Activated CD8-positive, alpha-beta memory T cell treated with anti-CD3 and anti-CD28 coated beads, Interleukin-2, amount 50 U/mL, for 24 hours (primary cell): ENCODE measurements around the gene FPGS.
"Not testable (repeated sequence)": the region's sequence is repeated elsewhere in the genome, so short reads cannot be mapped to it uniquely, and the experiment has no call there.

Experiments used
- DNase-seq: peaks from one replicate; pipeline ENCODE4 v3.0.0-alpha.2; 2020; ENCODE audit errors: extremely low read depth

The FPGS gene

DNA sequence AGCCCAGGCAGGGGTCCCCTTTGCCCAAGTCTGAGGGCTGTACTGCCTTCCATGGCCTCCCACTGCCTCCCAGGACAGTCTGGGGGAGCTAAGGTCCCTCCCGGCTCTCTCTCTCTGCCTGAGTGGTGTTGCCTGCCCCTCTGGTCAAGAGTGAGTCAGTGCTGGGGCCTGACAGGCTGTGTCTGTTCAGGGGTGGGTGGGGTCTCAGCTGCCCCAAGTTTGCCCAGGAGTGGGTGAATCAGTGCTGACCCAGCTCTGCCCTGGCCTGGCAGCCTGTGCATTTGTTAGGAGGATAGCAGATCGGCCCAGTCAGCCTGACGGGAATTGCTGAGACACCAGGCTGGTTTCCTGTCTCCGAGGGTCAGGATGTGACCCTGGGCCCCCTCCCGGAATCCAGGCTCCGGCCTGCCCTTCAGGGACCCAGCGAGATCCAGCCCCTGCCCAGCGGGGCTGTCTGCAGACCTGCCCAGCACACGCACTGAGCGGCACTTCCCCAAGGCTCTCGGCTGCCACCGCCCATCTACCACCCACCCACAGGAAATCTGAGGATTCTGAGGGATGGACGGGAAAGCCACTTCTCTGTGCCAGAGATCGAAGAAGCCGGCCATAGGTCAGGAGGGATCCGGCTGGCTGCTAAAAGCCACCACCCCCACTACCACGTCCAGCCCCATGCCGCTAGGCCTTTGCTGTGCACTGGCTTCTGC is 35.8 kb downstream of the FPGS start:
- no peak for DNase-seq

DNA sequence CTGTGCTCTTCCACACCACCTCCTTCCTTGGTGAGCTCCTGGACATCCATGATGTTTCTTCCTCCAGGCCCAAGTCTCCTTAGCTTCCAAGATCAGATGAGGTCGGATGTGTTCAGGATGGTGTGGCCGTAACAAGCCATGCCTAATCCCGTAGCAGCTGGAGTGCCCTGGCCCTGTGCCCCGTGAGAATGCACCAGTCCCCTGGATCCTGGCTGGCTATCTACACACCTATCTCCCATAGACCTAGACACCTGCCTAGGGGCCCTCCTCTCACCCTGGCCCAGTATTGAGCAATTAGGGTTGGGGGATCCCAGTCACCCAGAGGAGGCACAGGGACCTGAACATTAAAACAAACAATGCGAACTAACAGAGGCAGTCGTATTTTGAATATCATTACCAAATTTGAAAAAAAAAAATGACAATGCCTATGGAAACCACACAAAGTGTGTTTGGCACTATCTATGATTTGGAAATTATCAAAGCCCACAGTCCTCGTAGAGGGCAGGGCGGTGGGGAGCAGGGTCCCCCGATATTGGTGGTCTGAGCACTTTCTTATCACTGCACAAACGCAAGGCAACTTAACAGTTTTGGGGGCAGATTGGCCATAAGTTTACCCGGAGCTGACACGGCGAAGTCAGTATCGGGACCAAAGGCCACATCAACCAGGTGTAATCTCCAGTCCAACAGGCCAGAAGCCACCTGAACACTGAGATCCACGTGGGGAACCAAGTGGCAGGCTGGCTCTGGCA is 38.6 kb downstream of the FPGS start:
- DNase-seq, result no peak

DNA sequence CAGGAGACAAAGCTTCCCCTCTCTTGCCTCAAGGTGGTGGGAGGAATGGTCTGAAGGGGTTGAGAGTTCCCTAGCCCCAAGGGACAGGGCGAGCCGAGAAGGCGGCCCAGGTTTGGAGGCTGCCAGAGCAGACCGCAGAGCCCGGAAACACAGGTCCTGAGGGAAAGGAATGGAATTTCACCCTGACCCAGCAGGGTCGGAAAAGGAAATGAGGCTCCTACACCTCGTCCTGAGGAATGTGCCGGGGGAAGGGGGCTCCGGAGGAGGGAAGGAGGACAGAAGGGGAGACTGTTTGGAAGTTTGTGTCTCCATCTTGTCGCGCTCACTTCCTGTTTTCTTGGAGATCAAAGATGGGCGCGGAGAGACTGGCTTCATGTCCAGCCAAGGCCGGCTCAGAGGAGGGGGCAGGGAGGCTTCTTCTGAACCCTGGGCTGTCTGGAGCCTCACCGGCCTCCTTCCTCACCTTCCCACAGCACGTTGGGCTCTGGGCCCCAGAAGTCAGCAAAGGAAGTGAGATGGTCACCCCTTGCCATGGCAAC is 42.2 kb downstream of the FPGS start:
- DNase-seq, result no peak

DNA sequence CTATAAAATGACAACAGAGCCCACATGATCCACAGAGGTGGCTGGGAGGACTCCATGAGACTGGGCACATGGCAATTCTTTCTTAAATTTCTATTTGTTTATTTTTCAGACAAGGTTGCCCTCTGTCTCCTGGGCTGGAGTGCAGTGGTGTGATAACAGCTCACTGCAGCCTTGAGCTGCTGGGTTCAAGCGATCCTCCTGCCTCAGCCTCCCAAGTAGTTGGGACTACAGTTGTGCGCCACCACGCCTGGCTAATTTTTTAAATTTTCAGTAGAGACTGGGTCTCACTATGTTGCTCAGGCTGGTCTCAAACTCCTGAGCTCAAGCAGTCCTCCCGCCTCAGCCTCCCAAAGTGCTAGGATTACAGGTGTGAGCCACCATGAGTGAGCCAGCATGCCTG is 42.9 kb downstream of the FPGS start:
- not testable (repeated sequence) for DNase-seq

DNA sequence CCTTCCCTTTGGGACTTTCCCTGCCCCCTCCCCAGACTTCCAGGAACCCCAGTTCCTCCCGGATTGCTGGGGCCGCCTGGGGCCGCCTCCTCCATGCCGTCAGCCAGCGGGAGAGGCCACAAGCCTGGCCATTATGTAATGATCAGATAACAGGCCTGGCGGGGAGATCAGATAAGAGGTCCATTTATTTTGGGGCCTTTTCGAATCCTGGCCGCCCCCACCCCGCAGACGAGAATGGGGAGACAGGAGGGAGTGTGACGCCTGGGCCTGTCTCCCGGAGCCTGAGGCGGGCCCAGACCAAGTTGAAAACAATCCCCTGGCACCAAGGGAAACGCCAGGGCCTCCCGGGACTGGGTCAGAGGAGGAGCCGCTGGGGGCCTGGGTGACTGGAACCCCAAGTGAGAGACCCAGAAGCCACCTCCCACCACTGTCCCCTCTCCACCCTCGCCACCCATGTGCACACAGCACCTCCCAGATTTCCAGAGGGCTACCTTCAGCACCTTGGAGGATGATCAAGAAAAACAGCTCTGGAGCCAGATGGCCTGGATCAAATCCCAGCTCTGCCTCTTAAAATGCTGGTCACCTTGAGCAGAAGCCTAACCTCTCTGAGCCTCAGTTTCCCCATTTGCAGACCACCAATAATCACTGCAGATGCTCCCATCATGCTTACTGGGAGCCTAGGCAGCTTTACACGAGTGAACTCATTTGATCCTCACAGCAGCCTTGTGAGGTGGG is 43.9 kb downstream of the FPGS start:
- no peak for DNase-seq

DNA sequence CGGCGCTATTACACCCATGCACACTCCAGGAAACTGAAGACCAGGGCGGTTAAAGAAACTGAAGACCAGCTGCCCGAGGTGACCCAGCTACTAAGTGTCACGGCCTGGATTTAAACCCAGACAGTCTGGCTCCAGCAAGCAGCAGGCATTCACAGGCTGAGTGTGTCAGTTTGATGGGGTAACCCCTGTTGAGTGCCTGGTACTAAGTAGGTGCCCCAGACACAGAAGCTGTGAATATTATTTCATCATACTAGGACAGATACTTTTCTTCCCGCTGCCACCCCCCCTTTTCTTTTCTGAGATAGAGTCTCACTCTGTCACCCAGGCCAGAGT is 44.5 kb downstream of the FPGS start:
- DNase-seq, result no peak

DNA sequence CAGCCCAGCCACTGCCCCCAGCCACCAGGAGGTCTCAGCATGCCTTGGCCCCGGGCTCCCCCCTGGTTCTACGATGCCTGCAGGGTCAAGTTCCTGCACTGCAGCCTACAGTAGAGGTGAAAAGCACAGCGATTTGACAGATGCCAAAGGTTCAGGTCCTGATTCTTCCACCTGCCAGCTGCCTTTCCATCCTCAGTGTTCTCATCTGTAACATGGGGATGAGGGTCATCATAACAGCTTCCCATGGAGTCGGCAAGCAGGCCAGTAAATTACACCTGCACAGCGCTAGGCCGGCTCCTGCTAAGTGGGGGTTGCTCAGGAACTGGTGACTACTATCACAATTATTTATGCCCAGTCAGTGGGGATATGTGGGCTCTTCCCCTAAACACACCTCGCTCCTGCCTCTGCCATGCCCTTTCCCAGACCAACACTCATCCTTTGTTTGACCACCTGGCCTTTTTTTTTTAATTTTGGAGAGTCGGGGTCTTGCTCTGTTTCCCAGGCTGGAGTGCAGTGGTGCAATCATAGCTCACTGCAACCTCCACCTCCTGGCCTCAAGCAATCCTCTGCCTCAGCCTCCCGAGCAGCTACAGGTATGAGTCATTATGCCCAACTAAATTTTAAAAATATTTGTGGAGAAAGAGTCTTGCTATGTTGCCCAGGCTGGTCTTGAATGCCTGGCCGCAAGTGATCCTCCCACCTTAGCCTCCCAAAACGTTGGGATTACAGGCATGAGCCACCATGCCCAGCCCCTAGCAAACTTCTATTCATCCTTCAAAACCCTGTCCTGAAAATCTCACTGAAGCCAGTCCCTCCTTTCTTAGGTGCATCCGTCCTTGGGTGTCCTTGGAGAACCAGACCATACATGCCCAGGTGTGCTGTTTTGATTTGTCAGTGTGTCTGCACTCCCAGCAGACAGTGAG is 45.4 kb downstream of the FPGS start:
- DNase-seq, result no peak

DNA sequence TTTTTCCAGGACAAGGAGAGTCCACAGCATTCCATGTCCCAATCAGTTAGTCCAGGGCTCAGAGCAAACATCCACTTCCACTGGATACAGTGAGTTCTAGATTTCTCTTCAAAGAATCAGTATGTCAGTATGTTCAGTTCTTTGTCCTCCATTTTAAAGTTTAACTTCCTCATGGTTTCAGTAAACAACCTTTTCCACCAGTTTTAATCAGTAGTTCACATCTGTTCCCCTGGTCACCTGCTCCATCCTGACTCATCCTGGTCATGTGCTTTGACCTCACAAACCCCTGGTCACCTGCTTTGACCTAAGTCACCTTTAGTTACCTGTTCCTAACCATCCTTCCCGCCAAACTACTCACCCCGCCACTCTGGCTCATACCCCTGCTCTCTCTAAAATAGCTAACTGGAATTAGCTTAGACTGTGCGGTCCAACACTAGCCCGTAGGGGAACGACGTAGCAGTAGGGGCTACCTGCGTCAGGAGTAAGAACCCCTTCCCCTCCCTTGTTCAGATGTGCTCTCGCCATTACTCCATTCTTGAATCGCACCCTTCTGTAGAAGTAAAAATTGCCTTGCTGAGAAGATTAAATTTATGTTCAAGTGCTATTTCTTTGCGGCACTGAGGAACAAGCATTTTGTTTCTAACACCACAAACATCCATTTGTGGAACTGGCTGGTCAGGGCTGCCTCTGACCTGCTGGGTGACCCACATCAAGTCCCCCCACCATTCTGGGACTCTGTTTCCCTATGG is 46.2 kb downstream of the FPGS start:
- DNase-seq, result no peak

DNA sequence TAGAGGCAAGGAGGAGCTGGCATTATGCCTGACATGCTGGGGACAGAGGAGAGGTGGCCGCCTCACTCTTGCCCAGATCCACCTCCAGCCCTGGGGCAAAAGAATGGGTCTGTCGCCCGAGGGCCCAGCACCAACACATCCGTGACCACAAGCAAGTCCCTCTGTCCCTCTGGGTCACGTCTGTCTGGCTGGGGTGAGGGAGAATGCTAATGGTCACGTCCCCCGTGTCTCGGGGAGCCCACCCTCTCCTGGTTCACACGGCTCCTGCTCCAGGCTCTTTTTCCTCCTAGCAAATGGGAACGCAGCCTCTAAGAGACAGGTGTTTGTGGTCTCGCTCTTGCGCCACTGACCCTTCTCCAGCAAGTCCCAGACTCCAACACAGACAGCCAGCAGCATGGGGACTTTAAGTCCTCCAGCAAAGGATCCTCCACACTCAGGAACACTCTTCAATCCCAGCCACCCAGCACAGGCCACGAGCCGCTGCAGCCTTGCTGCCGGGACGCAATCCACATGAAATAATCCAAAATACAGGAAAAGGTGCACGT is 47.7 kb downstream of the FPGS start:
- no peak for DNase-seq

DNA sequence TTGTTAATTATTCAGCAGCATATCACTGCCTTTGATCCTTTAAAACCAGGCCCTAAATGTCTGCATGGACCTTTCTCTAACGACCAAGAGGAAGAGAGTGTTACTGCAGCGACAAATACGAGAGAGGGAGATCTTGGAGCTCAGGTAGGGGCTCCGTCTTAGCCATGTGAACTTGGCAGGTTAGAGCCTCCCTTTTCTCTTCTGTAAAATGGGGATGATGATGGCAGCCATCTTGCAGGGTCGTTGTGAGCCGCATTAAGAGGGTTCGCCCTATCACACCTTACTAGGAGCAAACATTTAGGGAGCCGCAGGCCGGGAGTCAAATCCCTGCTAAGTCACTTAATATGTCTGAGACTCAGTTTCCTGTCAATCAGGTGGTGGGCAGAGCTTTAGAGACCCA is 50.1 kb downstream of the FPGS start:
- no peak for DNase-seq

DNA sequence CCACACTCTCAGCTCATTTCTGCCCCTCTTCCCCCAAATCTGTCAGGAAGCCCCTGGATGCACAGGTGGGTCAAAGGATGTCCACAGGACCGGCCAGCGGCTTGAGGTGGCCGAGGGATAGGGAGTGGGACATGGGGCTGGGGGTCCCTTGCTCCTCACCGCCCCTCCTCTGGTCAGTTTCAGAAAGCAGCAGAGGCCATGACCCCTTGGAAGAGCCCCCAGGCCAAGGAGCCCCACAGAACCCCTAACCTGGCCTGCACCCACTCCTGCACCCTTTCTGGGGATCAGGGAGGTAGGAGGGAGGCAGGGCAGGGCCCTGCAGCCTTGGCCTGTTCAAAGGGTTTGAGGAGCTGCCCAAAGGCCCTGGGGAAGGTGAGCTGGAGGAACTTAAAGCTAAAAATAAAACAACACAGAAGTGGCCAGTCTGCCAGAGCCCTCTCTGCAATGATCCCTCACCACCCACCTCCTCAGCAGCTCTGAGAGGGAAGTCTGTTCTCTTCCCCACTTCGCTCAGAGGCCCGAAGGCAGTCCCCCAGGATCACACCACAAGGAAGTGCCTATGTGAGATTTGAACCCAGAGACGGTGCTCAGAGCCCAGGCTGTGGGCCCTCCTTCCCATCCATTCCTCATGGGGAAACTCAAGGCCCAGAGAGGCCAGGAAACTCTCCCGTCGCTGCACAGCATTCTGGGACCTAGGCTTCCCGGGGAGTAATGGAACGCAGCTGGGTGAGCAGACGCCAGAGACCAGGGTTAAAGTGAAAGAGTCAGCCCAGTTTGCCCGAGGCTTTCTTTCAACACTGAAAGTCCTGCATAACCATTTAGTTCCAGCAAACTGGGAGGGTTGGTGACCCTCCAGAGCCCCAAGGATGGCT is 50.9 kb downstream of the FPGS start:
- no peak for DNase-seq

DNA sequence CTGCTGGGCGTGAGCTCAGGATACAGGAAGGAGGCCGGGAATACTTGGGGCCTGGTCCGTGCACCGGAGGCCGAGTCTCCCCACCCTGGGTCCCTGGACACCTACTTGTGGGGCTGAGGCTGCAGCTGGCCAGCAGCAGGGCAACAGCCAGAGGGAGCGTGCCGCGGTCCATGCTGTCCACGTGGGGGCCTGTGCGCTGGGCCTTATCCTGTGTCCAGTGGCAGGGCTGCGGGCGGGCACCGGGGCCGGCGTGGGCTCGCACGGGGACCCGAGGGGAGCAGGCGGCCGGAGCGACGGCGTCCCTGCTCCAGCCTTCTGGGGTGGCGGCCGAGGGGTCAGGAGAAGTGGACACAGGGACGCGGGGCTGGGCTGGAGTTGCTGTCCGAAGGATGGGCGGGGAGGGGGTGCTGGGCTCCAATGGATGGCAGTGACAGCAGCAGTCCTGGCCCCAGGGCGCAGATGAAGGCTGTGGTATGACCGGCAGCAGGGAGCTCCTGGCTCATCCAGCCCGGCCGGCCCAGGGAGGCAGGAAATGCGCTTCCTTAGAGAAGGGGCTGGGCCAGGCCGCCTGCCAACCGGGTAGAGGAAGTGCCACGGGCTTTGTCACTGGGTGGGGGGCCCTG is 51.6 kb downstream of the FPGS start, which contains the start of gene ENG:
Gene ENG (minus strand): TSS at position 475 of the 623 bp plus-strand sequence. CDS start 303 bp downstream, at position 172.
- DNase-seq, result no peak

DNA sequence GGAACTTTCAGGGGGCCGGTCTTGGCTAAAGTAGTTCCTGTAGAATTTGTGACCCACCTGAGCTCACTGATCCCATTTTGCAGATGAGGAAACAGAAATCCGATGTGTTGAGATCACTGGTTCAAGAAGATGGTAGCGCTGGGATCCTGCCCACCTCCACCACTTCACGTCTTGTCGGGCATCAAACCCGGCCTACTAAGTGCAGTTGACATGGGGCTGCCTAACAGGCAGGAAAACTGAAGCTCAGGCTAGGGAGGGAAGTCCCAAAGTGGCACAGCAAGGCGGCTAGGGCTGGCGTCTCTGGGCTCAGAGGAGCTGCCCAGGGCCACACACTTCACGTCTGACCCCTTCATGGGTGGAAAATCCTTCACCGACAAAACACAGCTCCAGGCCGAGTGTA is 52.3 kb downstream of the FPGS start:
- DNase-seq, result no peak

DNA sequence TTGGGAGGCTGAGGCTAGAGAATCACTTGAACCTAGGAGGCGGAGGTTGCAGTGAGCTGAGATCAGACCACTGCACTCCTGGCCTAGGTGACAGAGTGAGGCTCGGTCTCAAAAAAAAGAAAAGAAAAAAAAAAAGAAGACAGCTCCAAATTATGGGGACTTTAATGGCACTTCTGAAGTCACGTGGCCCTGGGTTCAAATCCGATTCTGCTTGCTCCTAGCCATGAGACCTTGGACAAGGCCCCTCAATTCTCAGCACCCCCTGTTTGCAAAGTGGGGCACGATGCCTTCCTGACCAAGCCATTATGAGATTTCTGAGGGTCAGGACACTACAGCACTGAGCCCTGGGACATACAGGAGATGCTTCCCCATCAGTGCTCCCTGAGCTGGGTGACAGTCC is 52.8 kb downstream of the FPGS start:
- DNase-seq, result no peak

DNA sequence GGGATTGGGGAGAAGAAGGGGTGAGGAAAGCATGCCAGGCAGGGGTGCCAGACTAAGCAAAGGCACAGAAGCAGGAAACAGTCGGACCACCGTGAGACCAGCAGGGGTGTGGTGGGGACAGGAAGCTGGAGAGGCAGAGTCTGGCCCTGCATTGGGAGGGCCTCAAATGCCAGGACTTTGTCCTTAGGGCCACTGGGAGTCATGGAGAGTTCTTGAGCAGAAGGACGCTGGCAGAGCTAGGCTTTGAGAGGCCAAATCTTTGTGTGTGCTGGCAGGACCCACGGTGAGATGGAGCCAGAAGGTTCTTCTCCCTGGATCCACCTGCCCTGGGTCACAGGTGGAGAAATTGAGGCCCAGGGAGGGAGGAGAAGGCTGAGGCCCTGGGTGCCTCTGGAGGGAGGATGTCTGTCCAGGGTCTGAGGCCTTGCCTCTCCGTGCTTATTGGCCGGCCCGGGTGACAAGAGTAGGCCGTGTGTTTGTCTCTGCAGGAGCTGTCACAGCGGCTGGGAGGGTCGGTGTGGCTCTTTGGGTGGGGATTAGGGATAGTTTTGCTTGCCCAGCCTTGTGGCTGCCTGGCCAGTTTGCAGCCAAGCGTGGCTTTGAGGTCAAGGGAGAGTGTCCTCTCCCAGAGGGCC is 53.5 kb downstream of the FPGS start:
- DNase-seq, result no peak

DNA sequence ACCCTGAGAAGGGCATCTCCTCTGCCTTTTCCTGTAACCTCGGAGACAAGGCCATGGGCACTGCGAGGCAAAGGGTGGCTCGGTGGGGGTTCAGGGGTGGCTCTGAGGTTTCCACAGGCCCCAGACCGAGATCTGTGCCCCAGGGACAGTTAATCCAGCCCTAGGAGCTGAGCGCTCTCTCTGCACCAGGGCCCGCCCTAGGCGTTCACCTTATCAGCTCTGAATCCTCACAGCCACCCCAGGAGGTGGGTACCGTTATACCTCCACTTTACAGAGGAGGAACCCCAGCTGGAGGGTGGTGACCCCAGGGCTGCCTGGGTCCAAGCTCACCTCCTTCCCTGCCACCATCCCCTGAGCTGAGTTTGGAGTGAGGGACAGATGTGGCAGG is 54.0 kb downstream of the FPGS start:
- no peak for DNase-seq

DNA sequence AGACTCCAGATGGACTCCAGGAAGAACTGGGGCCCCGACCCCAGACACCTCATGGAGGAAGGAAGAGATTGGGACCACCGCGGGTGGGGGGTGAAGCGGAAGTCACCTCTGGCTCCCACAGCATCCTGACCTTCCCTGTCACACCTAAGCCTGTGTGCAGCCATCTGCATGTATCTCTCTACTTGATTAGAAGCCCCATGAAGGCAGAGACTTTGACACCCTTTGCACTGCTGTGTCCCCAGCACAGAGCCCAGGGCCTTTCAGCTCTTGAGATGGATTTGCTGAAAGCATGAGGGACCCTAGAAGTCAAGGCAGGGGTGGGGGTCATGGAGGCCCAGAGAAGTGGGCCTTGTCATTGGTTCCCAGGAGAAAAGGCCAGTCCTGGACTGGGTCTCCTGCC is 54.6 kb downstream of the FPGS start:
- DNase-seq, result no peak

DNA sequence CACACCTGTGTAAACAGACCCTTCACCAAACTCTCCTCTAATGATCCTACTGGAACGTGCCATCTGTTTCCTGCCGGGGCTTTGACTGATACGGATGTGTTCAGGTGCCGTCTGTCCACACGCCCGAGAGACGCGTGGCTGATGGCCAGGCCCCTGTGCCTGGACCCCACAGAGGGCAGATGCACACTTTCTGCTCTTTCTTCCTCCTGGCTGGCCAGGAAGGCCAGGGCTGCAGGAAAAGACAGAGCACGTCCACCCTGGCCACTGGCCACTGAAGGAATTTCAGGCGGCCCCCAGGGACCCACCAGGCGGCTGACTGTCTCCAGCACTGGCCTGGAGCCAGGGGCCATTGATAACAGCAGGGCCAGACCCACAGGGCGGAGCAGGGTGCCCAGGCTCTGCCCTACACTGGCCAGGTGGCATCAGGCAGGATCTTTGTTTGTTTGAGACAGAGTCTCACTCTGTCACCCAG is 55.4 kb downstream of the FPGS start:
- DNase-seq, result no peak
